HG03439 (cell line): ENCODE results near the gene TMPRSS9.
A peak's percentile ranks its signal among the peaks of the same experiment; 100 is the strongest.
"Not testable (repeated sequence)": the region's sequence is repeated elsewhere in the genome, so short reads cannot be mapped to it uniquely, and the experiment has no call there.

Experiments used
- ATAC-seq: cut with Tn5 transposase; IDR thresholded peaks from one replicate; pipeline ENCODE4 v1.9.1; 2021; ENCODE audit warnings: mild to moderate bottlenecking, moderate library complexity; ENCODE audit not compliant: unreplicated experiment

Gene TMPRSS9

GRCh38 chr19:2387367-2388288, 27.6 kb downstream of the TMPRSS9 start:
- no peak for ATAC-seq

DNA sequence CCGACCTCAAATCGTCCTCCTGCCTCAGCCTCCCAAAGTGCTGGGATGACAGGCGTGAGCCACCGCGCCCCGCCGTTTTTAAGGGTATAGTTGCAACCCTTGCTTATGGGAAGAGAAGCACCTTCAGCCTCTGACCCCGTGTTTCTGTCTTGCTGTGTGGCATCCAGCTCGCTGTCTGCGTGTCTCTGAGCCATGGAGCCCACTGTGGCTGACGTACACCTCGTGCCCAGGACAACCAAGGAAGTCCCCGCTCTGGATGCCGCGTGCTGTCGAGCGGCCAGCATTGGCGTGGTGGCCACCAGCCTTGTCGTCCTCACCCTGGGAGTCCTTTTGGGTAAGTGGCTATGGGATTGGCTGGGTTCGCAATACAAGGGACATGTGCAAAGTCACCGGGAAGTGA, 29.5 kb downstream of the TMPRSS9 start:
- ATAC-seq = no peak

DNA sequence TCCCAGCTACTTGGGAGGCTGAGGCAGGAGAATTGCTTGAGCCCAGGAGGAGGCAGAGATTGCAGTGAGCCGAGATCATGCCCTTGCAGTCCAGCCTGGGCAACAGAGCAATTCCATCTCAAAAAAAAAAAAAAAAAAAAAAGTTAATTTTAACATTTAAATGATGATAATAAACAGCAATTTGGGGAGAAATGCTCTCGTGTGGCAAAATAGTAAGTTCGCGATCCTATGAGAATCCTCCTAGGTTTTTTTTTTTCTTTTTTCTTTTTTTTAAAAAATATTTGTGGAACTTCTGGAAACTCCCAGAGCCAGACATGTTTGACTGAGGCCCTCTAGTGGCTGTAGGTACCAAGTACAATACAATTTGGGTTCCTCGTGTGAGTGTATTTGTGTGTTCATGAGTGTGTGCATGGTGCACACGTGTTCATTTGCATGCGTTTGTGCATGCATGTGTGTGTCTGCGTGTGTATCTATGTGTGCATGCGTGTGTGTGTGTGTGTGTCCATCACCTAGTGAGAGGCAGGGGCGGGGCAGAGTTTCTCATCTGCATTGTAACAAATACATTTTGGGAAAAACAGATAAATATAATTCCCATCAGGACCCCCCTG, 31.2 kb downstream of the TMPRSS9 start:
- no peak for ATAC-seq

DNA sequence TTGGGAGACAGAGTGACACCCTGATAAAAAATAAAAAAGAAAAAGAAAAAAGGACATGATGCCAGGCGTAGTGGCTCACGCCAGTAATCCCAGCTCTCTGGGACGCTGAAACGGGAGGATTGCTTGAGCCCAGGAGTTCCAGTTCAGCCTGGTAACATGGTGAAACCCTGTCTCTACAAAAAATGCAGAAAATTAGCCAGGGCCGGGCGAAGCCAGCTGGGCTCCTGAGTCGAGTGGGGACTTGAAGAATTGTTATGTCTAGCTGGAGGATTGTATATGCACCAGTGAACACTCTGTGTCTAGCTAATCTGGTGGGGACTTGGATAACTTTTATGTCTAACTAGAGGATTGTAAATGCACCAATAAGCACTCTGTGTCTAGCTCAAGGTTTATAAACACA, 32.3 kb downstream of the TMPRSS9 start:
- no peak for ATAC-seq

- ATAC-seq = not testable (repeated sequence)
These were observed 32.8 kb downstream of the TMPRSS9 start for GRCh38 chr19:2392899-2393298.

DNA sequence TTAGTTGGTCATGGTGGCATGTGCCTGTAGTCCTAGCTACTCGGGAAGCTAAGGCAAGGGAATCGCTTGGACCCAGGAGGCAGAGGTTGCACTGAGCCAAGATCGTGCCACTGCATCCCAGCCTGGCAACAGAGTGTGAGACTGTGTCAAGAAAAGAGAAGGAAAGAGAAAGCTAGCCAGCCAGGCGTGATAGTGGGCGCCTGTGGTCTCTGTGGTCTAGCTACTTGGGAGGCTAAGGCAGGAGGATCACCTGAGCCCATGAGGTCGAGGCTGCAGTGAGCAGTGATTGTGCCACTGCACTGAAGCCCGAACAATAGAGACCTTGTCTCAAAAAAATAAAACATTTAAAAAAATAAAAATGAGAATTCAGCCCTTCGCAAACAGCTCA, 34.0 kb downstream of the TMPRSS9 start:
- ATAC-seq = peak; percentile 11

DNA sequence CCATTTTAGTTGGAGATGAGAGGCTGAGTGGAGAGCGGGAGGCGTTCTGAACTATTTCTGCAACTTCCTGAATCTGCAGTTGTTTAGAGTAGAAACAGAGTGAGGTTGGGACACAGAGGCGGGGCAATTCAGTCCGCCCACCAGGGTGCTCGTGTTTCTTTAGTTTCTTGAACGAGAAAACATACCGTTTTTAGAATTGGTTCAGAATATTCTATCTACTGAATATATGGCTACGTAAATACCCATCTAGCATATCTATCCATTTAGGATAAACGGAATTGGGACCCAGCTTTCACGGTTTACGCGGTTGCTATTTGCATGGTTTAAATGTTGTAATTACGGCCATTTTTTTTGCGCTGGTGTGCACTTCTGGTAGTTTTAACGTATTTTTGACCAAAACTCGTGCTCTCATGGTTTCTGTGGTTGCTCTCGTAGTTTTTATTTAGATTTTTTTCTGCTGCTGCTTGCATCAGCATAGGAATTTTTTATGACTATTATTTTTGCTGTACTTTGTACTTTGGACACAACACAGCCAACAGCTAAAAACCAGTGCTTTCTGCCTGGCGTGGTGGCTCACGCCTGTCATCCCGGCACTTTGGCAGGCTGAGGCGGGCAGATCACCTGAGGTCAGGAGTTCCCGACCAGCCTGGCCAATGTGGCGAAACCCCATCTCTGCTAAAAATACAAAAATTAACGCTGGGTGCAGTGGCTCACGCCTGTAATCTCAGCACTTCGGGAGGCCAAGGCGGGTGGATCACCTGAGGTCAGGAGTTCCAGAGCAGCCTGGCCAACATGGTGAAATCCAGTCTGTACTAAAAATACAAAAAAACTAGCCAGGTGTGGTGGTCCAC, 34.6 kb downstream of the TMPRSS9 start:
- ATAC-seq = peak; percentile 61

DNA sequence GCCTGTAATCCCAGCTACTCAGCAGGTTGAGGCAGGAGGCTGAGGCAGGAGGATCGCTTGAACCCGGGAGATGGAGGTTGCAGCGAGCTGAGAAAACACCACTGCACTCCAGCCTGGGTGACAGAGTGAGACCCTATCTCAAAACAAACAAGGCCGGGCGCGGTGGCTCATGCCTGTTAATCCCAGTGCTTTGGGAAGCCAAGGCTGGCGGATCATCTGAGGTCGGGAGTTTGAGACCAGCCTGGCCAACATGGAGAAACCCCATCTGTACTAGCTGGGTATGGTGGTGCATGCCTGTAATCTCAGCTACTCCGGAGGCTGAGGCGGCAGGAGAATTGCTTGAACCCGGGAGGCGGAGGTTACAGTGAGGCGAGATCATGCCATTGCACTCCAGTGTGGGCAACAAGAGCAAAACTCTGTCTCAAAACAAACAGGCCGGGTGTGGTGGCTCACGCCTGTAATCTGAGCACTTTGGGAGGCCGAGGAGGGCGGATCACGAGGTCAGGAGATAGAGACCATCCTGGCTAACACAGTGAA, 35.3 kb downstream of the TMPRSS9 start:
- not testable (repeated sequence) for ATAC-seq

- ATAC-seq = not testable (repeated sequence)
These were observed 37.1 kb downstream of the TMPRSS9 start for GRCh38 chr19:2397173-2397572.

DNA sequence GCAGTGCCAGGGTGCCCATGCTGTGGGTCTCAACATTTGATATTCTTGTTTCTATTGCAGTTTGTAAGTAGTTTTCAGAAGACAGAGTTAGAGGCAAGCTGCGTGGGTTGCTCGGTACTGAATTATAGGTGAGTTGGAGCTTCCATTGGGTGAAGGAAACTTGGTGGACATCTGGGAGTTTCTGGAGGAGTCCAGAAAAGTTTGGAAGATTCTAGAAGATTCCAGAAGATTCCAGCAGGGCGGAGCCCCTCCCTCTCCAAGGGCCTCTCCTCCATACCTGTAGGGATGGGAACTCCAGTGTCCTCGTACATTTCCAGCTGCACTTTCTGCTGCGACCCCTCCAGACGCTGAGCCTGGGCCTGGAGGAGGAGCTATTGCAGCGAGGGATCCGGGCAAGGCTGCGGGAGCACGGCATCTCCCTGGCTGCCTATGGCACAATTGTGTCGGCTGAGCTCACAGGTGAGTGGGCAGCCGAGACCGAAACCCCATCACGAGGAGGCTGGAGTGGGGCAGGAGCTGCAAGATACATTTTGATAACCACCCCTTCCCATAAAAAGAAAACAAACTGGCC, 38.8 kb downstream of the TMPRSS9 start:
- no peak for ATAC-seq

DNA sequence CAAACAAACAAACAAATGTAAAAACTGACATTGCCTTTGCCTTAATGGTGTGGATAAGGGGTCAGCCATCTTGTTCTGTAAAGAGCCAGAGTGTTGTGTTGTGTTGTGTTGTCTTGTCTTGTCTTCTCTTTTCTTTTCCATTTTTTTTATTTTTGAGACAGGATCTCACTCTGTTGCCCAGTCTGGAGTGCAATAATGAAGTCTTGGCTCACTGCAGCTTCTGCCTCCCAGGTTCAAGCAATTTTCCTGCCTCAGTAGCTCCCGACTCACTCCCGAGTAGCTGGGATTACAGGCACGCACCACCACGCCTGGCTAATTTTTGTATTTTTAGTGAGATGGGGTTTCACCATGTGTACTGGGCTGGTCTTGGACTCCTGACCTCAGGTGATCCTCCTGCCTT, 39.5 kb downstream of the TMPRSS9 start:
- no peak for ATAC-seq

GRCh38 chr19:2408247-2408646, 48.2 kb downstream of the TMPRSS9 start:
- no peak for ATAC-seq

DNA sequence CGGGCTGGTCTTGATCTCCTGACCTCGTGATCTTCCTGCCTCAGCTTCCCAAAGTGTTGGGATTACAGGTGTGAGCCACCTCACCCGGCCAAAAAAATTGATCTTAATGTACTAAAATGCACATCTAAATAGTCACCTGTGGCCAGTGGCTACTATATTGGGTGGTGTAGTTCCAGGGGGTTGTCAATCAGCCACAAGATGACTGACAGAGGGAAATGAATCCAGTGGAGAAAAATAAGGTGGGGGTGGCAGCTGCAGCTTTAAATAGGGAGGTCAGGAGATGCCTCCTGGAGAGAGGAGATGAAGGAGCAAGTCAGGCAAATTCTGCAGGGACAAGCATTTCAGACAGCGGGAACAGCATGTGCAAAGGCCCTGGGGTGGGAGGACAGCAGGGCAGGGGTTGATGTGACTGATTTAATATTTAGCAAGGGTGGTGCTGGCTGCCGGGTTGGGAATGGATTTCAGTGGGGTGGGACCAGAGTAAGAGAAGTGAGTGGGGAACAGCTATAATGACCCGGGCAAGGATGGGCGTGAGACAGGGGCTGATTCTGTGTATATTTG, 49.4 kb downstream of the TMPRSS9 start:
- ATAC-seq = no peak

DNA sequence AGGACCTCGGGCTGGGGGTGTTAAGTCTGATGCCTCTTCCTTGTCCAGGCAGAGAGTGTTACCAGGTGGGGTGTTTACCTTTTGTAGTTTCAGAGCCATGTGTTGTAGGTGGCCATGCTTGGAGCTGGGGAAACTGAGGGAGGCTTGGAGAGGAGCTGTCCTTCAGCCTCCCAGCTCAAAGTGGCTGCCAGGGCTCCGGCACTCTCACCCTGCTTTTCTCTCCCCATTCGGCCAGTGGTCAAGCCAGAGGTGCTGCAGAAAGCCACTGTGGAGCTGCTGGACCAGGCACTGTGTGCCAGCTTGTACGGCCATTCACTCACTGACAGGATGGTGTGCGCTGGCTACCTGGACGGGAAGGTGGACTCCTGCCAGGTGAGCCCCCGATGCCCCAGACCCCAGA, 50.0 kb downstream of the TMPRSS9 start:
- no peak for ATAC-seq

DNA sequence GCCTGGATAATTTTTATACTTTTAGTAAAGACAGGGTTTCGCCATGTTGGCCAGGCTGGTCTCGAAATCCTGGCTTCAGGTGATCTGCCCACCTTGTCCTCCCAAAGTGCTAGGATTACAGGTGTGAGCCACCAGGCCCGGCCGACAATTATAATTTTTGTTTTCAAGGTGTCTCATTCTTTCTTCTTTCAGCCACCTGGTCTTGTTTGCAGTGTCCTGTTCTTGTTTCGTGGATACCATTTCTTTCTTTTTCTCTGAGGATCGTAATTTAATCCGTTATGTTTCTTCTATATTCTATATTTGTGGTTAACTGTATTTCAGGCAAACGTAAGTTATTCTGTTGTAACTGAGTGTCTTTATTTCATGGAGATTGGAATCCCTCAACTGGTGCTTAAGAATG, 51.6 kb downstream of the TMPRSS9 start:
- ATAC-seq = no peak

DNA sequence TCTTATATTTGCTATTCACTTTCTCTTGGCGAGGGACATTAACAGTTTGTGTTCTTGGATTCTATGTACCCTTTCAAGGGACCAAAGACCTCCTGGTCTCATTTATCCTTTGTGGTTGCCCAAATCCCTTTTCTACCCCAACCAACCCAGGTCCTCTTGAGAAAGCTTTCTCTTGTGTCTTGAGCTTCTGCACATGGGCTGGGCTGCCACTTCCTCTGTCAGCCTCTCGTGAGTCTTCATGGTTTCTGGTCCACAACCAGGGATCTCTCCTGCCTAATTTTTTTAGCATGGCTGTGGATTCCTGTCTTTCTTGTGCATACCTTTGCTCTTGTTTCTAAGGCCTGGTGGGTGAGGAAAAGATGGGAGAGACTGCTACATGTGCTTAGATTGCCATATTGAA, 52.4 kb downstream of the TMPRSS9 start:
- ATAC-seq = no peak

DNA sequence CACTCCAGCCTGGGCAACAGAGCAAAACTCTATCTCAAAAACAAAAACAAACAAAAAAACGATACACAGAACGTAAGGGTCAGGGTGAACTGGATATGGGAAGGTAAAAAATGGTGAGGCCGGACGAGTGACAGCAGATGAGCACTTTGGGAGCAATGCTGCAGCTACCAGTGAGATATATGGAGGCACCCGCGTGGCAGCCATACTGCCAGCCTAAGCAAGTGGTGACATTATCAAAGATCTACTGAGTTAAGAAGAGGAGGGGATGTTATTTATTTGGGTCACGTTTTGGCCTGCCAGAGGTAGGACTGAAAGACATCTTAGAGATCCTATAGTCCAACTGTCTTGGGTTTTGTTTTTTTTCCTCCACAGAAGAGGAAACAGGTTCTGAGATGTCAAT, 53.1 kb downstream of the TMPRSS9 start:
- ATAC-seq = no peak

GRCh38 chr19:2413629-2414028, 53.6 kb downstream of the TMPRSS9 start:
- ATAC-seq = no peak

DNA sequence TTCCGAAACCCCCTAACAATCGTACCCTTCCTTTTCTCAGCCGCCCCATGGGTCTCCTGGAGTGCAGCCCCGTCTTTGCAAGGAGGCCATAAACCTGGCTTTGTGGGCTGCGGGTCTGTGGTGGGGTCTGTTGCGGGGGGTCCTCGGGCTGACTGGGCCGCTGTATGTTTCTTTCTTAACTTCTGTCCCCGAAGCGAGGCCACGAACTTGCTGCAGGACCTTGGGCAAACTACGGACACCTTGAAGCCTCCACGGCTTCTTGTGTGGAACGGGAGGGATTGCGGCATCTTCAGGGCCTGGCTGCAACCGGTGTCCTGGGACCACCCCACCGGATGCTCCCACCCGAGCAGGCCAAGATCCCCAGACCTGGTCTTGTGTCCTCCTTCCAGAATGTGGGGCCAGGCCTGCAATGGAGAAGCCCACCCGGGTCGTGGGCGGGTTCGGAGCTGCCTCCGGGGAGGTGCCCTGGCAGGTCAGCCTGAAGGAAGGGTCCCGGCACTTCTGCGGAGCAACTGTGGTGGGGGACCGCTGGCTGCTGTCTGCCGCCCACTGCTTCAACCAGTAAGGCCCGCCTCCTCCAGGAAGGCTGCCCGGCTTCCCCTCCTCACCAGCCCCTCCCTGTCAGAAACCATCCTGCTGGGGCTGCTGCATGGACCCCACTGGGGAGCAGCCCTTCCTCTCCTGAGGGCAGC, 55.4 kb downstream of the TMPRSS9 start:
- ATAC-seq = no peak

DNA sequence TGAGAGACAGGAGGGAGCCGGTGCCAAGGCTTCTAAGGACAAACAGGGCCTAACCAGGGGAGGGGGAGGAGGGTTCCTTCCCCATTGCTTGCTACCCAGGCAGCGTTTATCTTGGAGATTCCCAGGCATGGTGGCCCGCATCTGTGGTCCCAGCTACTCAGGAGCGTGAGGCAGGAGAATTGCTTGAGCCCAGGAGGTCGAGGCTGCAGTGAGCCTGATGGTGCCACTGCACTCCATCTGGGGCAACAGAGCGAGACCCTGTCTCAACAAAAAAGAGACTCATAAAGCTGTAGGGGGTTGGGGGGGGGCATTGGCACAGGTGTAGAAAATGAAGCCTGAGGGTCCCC, 55.9 kb downstream of the TMPRSS9 start:
- no peak for ATAC-seq
